Activated CD8-positive, alpha-beta memory T cell treated with anti-CD3 and anti-CD28 coated beads for 24 hours (primary cell): ENCODE measurements around the gene TANC1.
"Not testable (repeated sequence)": the region's sequence is repeated elsewhere in the genome, so short reads cannot be mapped to it uniquely, and the experiment has no call there.

ENCODE experiments used
- DNase-seq: peaks from one replicate; pipeline ENCODE4 v3.0.0-alpha.2; 2020

Gene TANC1

GRCh38 chr2:159124931-159125467 is 156.6 kb downstream of the TANC1 start:
- DNase-seq = no peak

- no peak for DNase-seq
Observed at GRCh38 chr2:159125858-159126257, 157.4 kb downstream of the TANC1 start.

GRCh38 chr2:159126432-159127022 is 158.1 kb downstream of the TANC1 start:
- DNase-seq = no peak

GRCh38 chr2:159128191-159128590 is 159.8 kb downstream of the TANC1 start:
- DNase-seq = no peak

- DNase-seq = no peak
Observed at GRCh38 chr2:159129269-159129668, 160.8 kb downstream of the TANC1 start.

GRCh38 chr2:159129824-159130223 is 161.4 kb downstream of the TANC1 start:
- DNase-seq = no peak

GRCh38 chr2:159130302-159130701 is 161.9 kb downstream of the TANC1 start:
- no peak for DNase-seq

GRCh38 chr2:159131267-159131913 is 162.9 kb downstream of the TANC1 start:
- DNase-seq = no peak

GRCh38 chr2:159131914-159132281 is 163.5 kb downstream of the TANC1 start:
- no peak for DNase-seq

GRCh38 chr2:159133797-159134196 is 165.4 kb downstream of the TANC1 start:
- DNase-seq = no peak

- DNase-seq = no peak
Observed at GRCh38 chr2:159134979-159135378, 166.5 kb downstream of the TANC1 start.

GRCh38 chr2:159136391-159136790 is 168.0 kb downstream of the TANC1 start:
- DNase-seq = no peak

- DNase-seq = no peak
Observed at GRCh38 chr2:159137511-159138241, 169.2 kb downstream of the TANC1 start.

- DNase-seq = no peak
Observed at GRCh38 chr2:159138642-159139182, 170.3 kb downstream of the TANC1 start.

- DNase-seq = no peak
Observed at GRCh38 chr2:159139216-159139933, 170.9 kb downstream of the TANC1 start.

GRCh38 chr2:159140070-159140769 is 171.8 kb downstream of the TANC1 start:
- DNase-seq = no peak

- not testable (repeated sequence) for DNase-seq
Observed at GRCh38 chr2:159140821-159141220, 172.4 kb downstream of the TANC1 start.

- DNase-seq = no peak
Observed at GRCh38 chr2:159144776-159145614, 176.6 kb downstream of the TANC1 start.

GRCh38 chr2:159145745-159146354 is 177.4 kb downstream of the TANC1 start:
- DNase-seq = no peak

- no peak for DNase-seq
Observed at GRCh38 chr2:159146996-159147666, 178.7 kb downstream of the TANC1 start.
